ENCODE data around the gene WDR44. TPM values are rescaled to one million over a fixed set of nuclear protein-coding genes. Genes with fewer than 3 reads are reported as not detected.

WDR44 gene
- total RNA-seq, 1 donor from 2014 or later = 19.0 TPM

GRCh38 chrX:118448273-118448783, 102.4 kb downstream of the WDR44 start:
- peaks cover 3% of the 10 kb centered on the region for H3K4me1 Mint-ChIP-seq (ENCODE audit: low read depth, unreplicated experiment)

GRCh38 chrX:118455013-118455412, 109.1 kb downstream of the WDR44 start:
- Histone ChIP-seq H3K27ac (ENCODE audit: low read depth, low read length) (no peak overlapping the region), H3K36me3 (ENCODE audit: insufficient read depth, low read length) (peaks cover 2% of the 10 kb centered on the region), H3K79me2 (ENCODE audit: insufficient read depth, low read length) (no peaks in the 10 kb centered on the region), H3K9me3 (ENCODE audit: insufficient read depth, low read depth, low read length) (no peaks in the 10 kb centered on the region), H3K4me1 (ENCODE audit: insufficient read depth, low read length) (no peaks in the 10 kb centered on the region), H3K4me3 (ENCODE audit: insufficient read depth, low read depth, low read length) (no peak overlapping the region), H3K9ac (ENCODE audit: low read length) (no peak overlapping the region), H4K20me1 (ENCODE audit: insufficient read depth, low read length) (no peaks in the 10 kb centered on the region), H3K27me3 (ENCODE audit: insufficient read depth, low read length) (no peaks in the 10 kb centered on the region), H2AFZ (ENCODE audit: low read depth, low read length) (no peak overlapping the region), H3K4me2 (ENCODE audit: low read length) (no peak overlapping the region)
- Mint-ChIP-seq H3K36me3 (ENCODE audit: low read depth, unreplicated experiment) (no peaks in the 10 kb centered on the region), H3K4me3 (ENCODE audit: unreplicated experiment) (no peak overlapping the region), H3K27ac (ENCODE audit: unreplicated experiment) (no peak overlapping the region), H3K9me3 (ENCODE audit: unreplicated experiment) (no peaks in the 10 kb centered on the region), H3K4me1 (ENCODE audit: low read depth, unreplicated experiment) (no peaks in the 10 kb centered on the region), H3K27me3 (ENCODE audit: low read depth, unreplicated experiment) (no peaks in the 10 kb centered on the region)
- FAIRE-seq (peak; percentile 68), DNase-seq (ENCODE audit: low read depth) (no peak)
- TF ChIP-seq EZH2 (IDR thresholded peaks at IDR 0.05; ENCODE audit: insufficient read depth, low read length) = no peak
- no peak for TF ChIP-seq CTCF (IDR thresholded peaks at IDR 0.05; ENCODE audit: insufficient read depth, low read depth, low read length)

More at GRCh38 chrX:118448273-118448783, 102.4 kb downstream of the WDR44 start:
- H3K9me3 ChIP-seq (ENCODE audit: insufficient read depth, low read depth, low read length) = no peaks in the 10 kb centered on the region
- H2AFZ ChIP-seq (ENCODE audit: low read depth, low read length) = no peak overlapping the region
- Mint-ChIP-seq H3K9me3 (ENCODE audit: unreplicated experiment) (no peaks in the 10 kb centered on the region), H3K4me3 (ENCODE audit: unreplicated experiment) (no peak overlapping the region), H3K27ac (ENCODE audit: unreplicated experiment) (peak overlapping the region; percentile 18), H3K36me3 (ENCODE audit: low read depth, unreplicated experiment) (no peaks in the 10 kb centered on the region), H3K27me3 (ENCODE audit: low read depth, unreplicated experiment) (no peaks in the 10 kb centered on the region)
- no peaks in the 10 kb centered on the region for H4K20me1 ChIP-seq (ENCODE audit: insufficient read depth, low read length)
- DNase-seq (ENCODE audit: low read depth) (no peak), FAIRE-seq (peak; percentile 59)
- H3K4me3 ChIP-seq (ENCODE audit: insufficient read depth, low read depth, low read length) = no peak overlapping the region
- no peaks in the 10 kb centered on the region for H3K27me3 ChIP-seq (ENCODE audit: insufficient read depth, low read length)
- TF ChIP-seq CTCF (IDR thresholded peaks at IDR 0.05; ENCODE audit: insufficient read depth, low read depth, low read length) (no peak), EZH2 (IDR thresholded peaks at IDR 0.05; ENCODE audit: insufficient read depth, low read length) (no peak)
- no peaks in the 10 kb centered on the region for H3K4me1 ChIP-seq (ENCODE audit: insufficient read depth, low read length)
- H3K36me3 ChIP-seq (ENCODE audit: insufficient read depth, low read length) = peaks cover 3% of the 10 kb centered on the region
- H3K79me2 ChIP-seq (ENCODE audit: insufficient read depth, low read length) = no peaks in the 10 kb centered on the region
- H3K4me2 ChIP-seq (ENCODE audit: low read length) = no peak overlapping the region
- no peak overlapping the region for H3K27ac ChIP-seq (ENCODE audit: low read depth, low read length)
- H3K9ac ChIP-seq (ENCODE audit: low read length) = no peak overlapping the region

GRCh38 chrX:118459494-118459893, 113.6 kb downstream of the WDR44 start:
- Histone ChIP-seq H3K4me2 (ENCODE audit: low read length) (no peak overlapping the region), H3K79me2 (ENCODE audit: insufficient read depth, low read length) (no peaks in the 10 kb centered on the region), H3K9ac (ENCODE audit: low read length) (no peak overlapping the region), H3K9me3 (ENCODE audit: insufficient read depth, low read depth, low read length) (no peaks in the 10 kb centered on the region), H3K4me1 (ENCODE audit: insufficient read depth, low read length) (no peaks in the 10 kb centered on the region), H3K27me3 (ENCODE audit: insufficient read depth, low read length) (no peaks in the 10 kb centered on the region), H3K36me3 (ENCODE audit: insufficient read depth, low read length) (no peaks in the 10 kb centered on the region), H3K4me3 (ENCODE audit: insufficient read depth, low read depth, low read length) (no peak overlapping the region), H4K20me1 (ENCODE audit: insufficient read depth, low read length) (no peaks in the 10 kb centered on the region), H2AFZ (ENCODE audit: low read depth, low read length) (no peak overlapping the region), H3K27ac (ENCODE audit: low read depth, low read length) (no peak overlapping the region)
- Mint-ChIP-seq H3K4me3 (ENCODE audit: unreplicated experiment) (no peak overlapping the region), H3K9me3 (ENCODE audit: unreplicated experiment) (no peaks in the 10 kb centered on the region), H3K27me3 (ENCODE audit: low read depth, unreplicated experiment) (peaks cover 3% of the 10 kb centered on the region), H3K4me1 (ENCODE audit: low read depth, unreplicated experiment) (no peaks in the 10 kb centered on the region), H3K36me3 (ENCODE audit: low read depth, unreplicated experiment) (no peaks in the 10 kb centered on the region), H3K27ac (ENCODE audit: unreplicated experiment) (no peak overlapping the region)
- peak; percentile 8 for DNase-seq (ENCODE audit: low read depth)
- peak; percentile 41 for FAIRE-seq
- TF ChIP-seq EZH2 (IDR thresholded peaks at IDR 0.05; ENCODE audit: insufficient read depth, low read length) (no peak), CTCF (IDR thresholded peaks at IDR 0.05; ENCODE audit: insufficient read depth, low read depth, low read length) (peak; percentile 38)
